GM12878 (cell line): ENCODE results near the gene PKMYT1. TPM values are rescaled to one million over a fixed set of nuclear protein-coding genes. Genes with fewer than 3 reads are reported as not detected.
A peak's percentile ranks its signal among the peaks of the same experiment; 100 is the strongest.

Source experiments
- ASH2L ChIP-seq: fragments of 300-600, 200-600 bp; sonication (generic); IDR thresholded peaks from 2 replicates; pipeline ENCODE4 v1.6.1; 2017; ENCODE audit warnings: low read depth, mild to moderate bottlenecking, borderline replicate concordance
- ATF7 ChIP-seq: fragments of 450-650 bp; IDR thresholded peaks from 2 replicates; pipeline ENCODE4 v1.6.1; 2016; ENCODE audit warnings: low read depth, mild to moderate bottlenecking
- BRCA1 ChIP-seq: IDR thresholded peaks from 2 replicates; pipeline ENCODE4 v1.6.1; 2011; ENCODE audit warnings: low read depth, low read length, improper control_type of control experiment
- CBX3 ChIP-seq: fragments of 200-600 bp; sonication (generic); IDR thresholded peaks from 2 replicates; pipeline ENCODE4 v1.6.1; 2016; ENCODE audit warnings: low read depth, borderline replicate concordance
- CBX5 ChIP-seq: sonication (generic); IDR thresholded peaks from 2 replicates; pipeline ENCODE4 v1.6.1; 2016; ENCODE audit warnings: low read depth, moderate library complexity, mild to moderate bottlenecking, inconsistent platforms
- EED ChIP-seq: sonication (generic); IDR thresholded peaks from 2 replicates; pipeline ENCODE4 v1.6.1; 2016; ENCODE audit warnings: antibody characterized with exemption, low read depth
- ESRRA ChIP-seq: IDR thresholded peaks from 2 replicates; pipeline ENCODE4 v1.6.1; 2012; ENCODE audit warnings: mild to moderate bottlenecking, low read length, improper control_type of control experiment
- ETV6 ChIP-seq, 2 experiments: fragments of 450-650 bp in 1 of 2; IDR thresholded peaks in 1 of 2; conservative IDR thresholded peaks in 1 of 2; 2 replicates each; pipeline ENCODE4 v1.6.1; 2014; ENCODE audit warnings: antibody characterized with exemption in 1 of 2, borderline replicate concordance in 1 of 2, low read depth in 1 of 2, mild to moderate bottlenecking in 1 of 2, moderate library complexity in 1 of 2
- MEF2B ChIP-seq: fragments of 450-650 bp; IDR thresholded peaks from 2 replicates; pipeline ENCODE4 v1.6.1; 2018; ENCODE audit warnings: mild to moderate bottlenecking, moderate library complexity; ENCODE audit not compliant: partially characterized antibody, poor library complexity, severe bottlenecking
- MXI1 ChIP-seq: fragments of 150-350 bp; IDR thresholded peaks from 2 replicates; pipeline ENCODE4 v1.6.1; 2011; ENCODE audit warnings: low read depth, mild to moderate bottlenecking, inconsistent platforms, low read length, improper control_type of control experiment
- NFYB ChIP-seq: IDR thresholded peaks from 2 replicates; pipeline ENCODE4 v1.6.1; 2011; ENCODE audit warnings: low read depth, mild to moderate bottlenecking, low read length, improper control_type of control experiment, moderate library complexity; ENCODE audit not compliant: insufficient read depth
- RB1 ChIP-seq: fragments of 450-650 bp; formaldehyde crosslinking; IDR thresholded peaks from 2 replicates; pipeline ENCODE4 v1.6.1; 2017; ENCODE audit warnings: mild to moderate bottlenecking, borderline replicate concordance
- RBBP5 ChIP-seq: fragments of 200-600 bp; sonication (generic); conservative IDR thresholded peaks from 2 replicates; pipeline ENCODE4 v1.6.1; 2016
- RFX5 ChIP-seq: IDR thresholded peaks from 2 replicates; pipeline ENCODE4 v1.6.1; 2011; ENCODE audit warnings: low read depth, low read length, improper control_type of control experiment
- RUNX3 ChIP-seq: IDR thresholded peaks from 2 replicates; pipeline ENCODE4 v1.6.1; 2012; ENCODE audit warnings: low read length, inconsistent platforms
- SIX5 ChIP-seq: IDR thresholded peaks from 2 replicates; pipeline ENCODE4 v1.6.1; 2011; ENCODE audit warnings: mild to moderate bottlenecking, low read depth, low read length, moderate library complexity; ENCODE audit not compliant: severe bottlenecking
- SUZ12 ChIP-seq: fragments of 200-600 bp; sonication (generic); IDR thresholded peaks from one replicate; pipeline ENCODE4 v1.6.1; 2018; ENCODE audit warnings: antibody characterized with exemption, mild to moderate bottlenecking; ENCODE audit not compliant: unreplicated experiment
- TAF1 ChIP-seq: IDR thresholded peaks from 2 replicates; pipeline ENCODE4 v1.6.1; 2011; ENCODE audit warnings: mild to moderate bottlenecking, low read depth, low read length, borderline replicate concordance
- TARDBP ChIP-seq: IDR thresholded peaks from 2 replicates; pipeline ENCODE4 v1.6.1; 2016; ENCODE audit warnings: borderline replicate concordance
- TBL1XR1 ChIP-seq: IDR thresholded peaks from 2 replicates; pipeline ENCODE4 v1.6.1; 2012; ENCODE audit warnings: low read depth, low read length, improper control_type of control experiment
- ZSCAN29 ChIP-seq: fragments of 450-650 bp; IDR thresholded peaks from 2 replicates; pipeline ENCODE4 v1.6.1; 2017; ENCODE audit warnings: mild to moderate bottlenecking, moderate library complexity
- ZZZ3 ChIP-seq: IDR thresholded peaks from 2 replicates; pipeline ENCODE4 v1.6.1; 2011; ENCODE audit warnings: low read depth; ENCODE audit not compliant: control insufficient read depth, insufficient read length
- polyA plus RNA-seq, 11 experiments: library from polyadenylated mRNA; depleted of rRNA in 4 of 11; unstranded in 6 of 11; stranded (reverse) in 5 of 11; fragments of >200 nt; fragmentation: Nextera tagmentation in 4 of 11; fragmentation: Illumina TruSeq in 1 of 11; extraction: Ambion mirVana in 4 of 11; extraction: Trizol in 1 of 11; gene quantifications; 1 replicate in 1 of 11; 2 replicates in 10 of 11; pipeline versions ENCODE4 v1.2.1 to v1.2.3, GENCODE V29; 2011 to 2016; ENCODE audit warnings: inconsistent platforms in 2 of 11, missing spikeins in 2 of 11, low read depth in 1 of 11
- total RNA-seq, 4 experiments: library from RNA; depleted of rRNA in 3 of 4; stranded (reverse); fragments of >200 nt in 3 of 4; fragmentation: Illumina TruSeq in 1 of 4; extraction: Trizol in 1 of 4; gene quantifications; 2 replicates each; pipeline versions ENCODE4 v1.2.1 to v1.2.3, GENCODE V29; 2013 to 2021
- TF ChIP-seq, protein P1 (sequence below): fragments of 450-650 bp; IDR thresholded peaks from 2 replicates; pipeline ENCODE4 v1.6.1; 2018; ENCODE audit warnings: borderline replicate concordance, mild to moderate bottlenecking; ENCODE audit not compliant: partially characterized antibody
- TF ChIP-seq, protein P2 (sequence below): IDR thresholded peaks from 2 replicates; pipeline ENCODE4 v1.6.1; 2012; ENCODE audit warnings: low read depth, low read length, improper control_type of control experiment

Gene PKMYT1
- total and polyA plus RNA-seq, 10 of the 15 experiments (the other 5 are each of a cell fraction or from before 2014, with no cell fraction given): 4.6 to 101 (median 29.9) TPM

DNA sequence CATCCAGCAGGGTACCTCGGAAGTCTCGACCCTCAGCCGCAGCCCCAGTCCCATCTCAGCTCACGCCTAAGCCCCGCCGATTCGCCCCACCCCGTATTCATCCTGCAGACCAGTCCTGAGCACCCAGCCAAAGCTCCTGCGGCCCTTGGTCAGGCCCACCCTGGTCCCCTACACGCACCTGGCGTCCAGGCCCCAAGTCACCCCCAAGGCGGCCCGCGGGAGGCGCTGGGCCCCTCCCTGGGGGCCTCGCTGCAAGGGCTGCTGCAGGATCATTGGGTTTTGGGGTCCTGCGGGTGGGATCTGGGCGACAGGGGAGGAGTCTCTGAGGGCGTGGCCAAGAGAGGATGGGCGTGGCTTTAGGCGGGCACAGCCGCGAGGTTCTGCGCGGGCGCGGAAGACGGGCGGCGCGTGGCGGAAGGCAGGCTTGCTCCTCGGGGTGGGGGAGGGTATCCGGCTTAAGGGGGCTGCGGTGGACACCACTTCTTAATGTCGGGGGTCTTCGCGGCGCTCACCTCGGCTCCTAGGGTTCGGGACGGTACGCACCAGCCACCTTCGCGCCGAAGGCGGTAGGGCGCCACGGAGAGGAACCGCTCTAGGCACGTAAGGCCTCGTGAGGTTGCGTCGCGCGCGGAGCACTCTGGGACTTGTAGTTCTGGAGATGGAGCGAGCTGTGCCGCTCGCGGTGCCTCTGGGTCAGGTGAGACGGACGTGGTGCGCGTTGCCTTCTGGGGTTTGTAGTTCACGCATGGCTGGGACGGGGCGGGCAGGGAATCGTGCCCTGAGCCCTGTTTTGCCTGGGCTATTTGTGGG is 43.6 kb upstream of the PKMYT1 start, which contains the start of the genes HCFC1R1 and THOC6 (continued):
- TF ChIP-seq, protein P1, sequence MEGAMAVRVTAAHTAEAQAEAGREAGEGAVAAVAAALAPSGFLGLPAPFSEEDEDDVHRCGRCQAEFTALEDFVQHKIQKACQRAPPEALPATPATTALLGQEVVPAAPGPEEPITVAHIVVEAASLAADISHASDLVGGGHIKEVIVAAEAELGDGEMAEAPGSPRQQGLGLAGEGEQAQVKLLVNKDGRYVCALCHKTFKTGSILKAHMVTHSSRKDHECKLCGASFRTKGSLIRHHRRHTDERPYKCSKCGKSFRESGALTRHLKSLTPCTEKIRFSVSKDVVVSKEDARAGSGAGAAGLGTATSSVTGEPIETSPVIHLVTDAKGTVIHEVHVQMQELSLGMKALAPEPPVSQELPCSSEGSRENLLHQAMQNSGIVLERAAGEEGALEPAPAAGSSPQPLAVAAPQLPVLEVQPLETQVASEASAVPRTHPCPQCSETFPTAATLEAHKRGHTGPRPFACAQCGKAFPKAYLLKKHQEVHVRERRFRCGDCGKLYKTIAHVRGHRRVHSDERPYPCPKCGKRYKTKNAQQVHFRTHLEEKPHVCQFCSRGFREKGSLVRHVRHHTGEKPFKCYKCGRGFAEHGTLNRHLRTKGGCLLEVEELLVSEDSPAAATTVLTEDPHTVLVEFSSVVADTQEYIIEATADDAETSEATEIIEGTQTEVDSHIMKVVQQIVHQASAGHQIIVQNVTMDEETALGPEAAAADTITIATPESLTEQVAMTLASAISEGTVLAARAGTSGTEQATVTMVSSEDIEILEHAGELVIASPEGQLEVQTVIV: peak; percentile 78
- TF ChIP-seq ASH2L (no peak), CBX5 (no peak), ZSCAN29 (no peak), RBBP5 (no peak), ATF7 (0 out of 2 replicates have a peak, but pooled peaks have one; percentile 20), RFX5 (no peak), ETV6 (conservative IDR thresholded peaks at IDR 0.05 in 1 of 2, IDR thresholded peaks at IDR 0.05 in 1 of 2; ENCODE audit: borderline replicate concordance in 1 of 2, low read depth in 1 of 2) (no peak), TBL1XR1 (no peak), ZZZ3 (no peak), TARDBP (peak; percentile 94), MEF2B (no peak), EED (no peak), NFYB (no peak), SUZ12 (no peak), RUNX3 (peak; percentile 62; the same call in 1 of the 2 replicates), BRCA1 (no peak), MXI1 (peak; percentile 49; the same call in 1 of the 2 replicates), SIX5 (peak; percentile 96), RB1 (peak; percentile 88), ESRRA (no peak), TAF1 (peak; percentile 57; the same call in 1 of the 2 replicates), CBX3 (no peak)
- TF ChIP-seq, protein P2, sequence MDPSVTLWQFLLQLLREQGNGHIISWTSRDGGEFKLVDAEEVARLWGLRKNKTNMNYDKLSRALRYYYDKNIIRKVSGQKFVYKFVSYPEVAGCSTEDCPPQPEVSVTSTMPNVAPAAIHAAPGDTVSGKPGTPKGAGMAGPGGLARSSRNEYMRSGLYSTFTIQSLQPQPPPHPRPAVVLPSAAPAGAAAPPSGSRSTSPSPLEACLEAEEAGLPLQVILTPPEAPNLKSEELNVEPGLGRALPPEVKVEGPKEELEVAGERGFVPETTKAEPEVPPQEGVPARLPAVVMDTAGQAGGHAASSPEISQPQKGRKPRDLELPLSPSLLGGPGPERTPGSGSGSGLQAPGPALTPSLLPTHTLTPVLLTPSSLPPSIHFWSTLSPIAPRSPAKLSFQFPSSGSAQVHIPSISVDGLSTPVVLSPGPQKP: 0 out of 2 replicates have a peak, but pooled peaks have one; percentile 27
